KMS-11 (cell line): ENCODE results near the gene PTCRA.
"Not testable (repeated sequence)": the region's sequence is repeated elsewhere in the genome, so short reads cannot be mapped to it uniquely, and the experiment has no call there.

Experiments
- H2AFZ ChIP-seq: fragments of 200-600 bp; sonication (generic); 2 replicates; pipeline ENCODE4 v1.6.1; 2016; ENCODE audit warnings: antibody characterized with exemption, mixed run types, low read depth
- H3K27ac ChIP-seq: fragments of 200-600 bp; sonication (generic); 2 replicates; pipeline ENCODE4 v1.6.1; 2016; ENCODE audit warnings: mild to moderate bottlenecking, mixed run types
- H3K27me3 ChIP-seq: fragments of 200-600 bp; sonication (generic); 2 replicates; pipeline ENCODE4 v1.6.1; 2017; ENCODE audit warnings: mild to moderate bottlenecking, low read depth, mixed run types, moderate library complexity; ENCODE audit not compliant: insufficient read depth
- H3K36me3 ChIP-seq: fragments of 200-600 bp; sonication (generic); 2 replicates; pipeline ENCODE4 v1.6.1; 2017; ENCODE audit warnings: mild to moderate bottlenecking, mixed run types; ENCODE audit not compliant: insufficient read depth
- H3K4me1 ChIP-seq: fragments of 200-600 bp; sonication (generic); 2 replicates; pipeline ENCODE4 v1.6.1; 2016; ENCODE audit warnings: mild to moderate bottlenecking, low read depth, mixed run types; ENCODE audit not compliant: poor library complexity, severe bottlenecking
- H3K4me2 ChIP-seq: fragments of 200-600 bp; sonication (generic); 2 replicates; pipeline ENCODE4 v1.7.0; 2016; ENCODE audit warnings: mild to moderate bottlenecking, mixed run types
- H3K4me3 ChIP-seq: fragments of 200-600 bp; sonication (generic); IDR thresholded peaks from 2 replicates; pipeline ENCODE4 v1.6.1; 2017; ENCODE audit warnings: low read depth, low read length, mixed read lengths; ENCODE audit not compliant: insufficient read depth
- H3K79me2 ChIP-seq: fragments of 200-600 bp; sonication (generic); 2 replicates; pipeline ENCODE4 v1.6.1; 2016; ENCODE audit warnings: low read depth, mixed run types; ENCODE audit not compliant: insufficient read depth
- H3K9ac ChIP-seq: fragments of 200-600 bp; sonication (generic); 2 replicates; pipeline ENCODE4 v1.6.1; 2016; ENCODE audit warnings: mild to moderate bottlenecking, mixed run types
- H4K20me1 ChIP-seq: fragments of 200-600 bp; sonication (generic); 2 replicates; pipeline ENCODE4 v1.6.1; 2016; ENCODE audit warnings: mild to moderate bottlenecking, mixed run types; ENCODE audit not compliant: insufficient read depth
- TF ChIP-seq, protein P1 (sequence below): fragments of 200-600 bp; sonication (generic); conservative IDR thresholded peaks from 2 replicates; pipeline ENCODE4 v1.6.1; 2017; ENCODE audit warnings: low read depth, mild to moderate bottlenecking, antibody characterized with exemption, low read length, moderate library complexity, mixed read lengths

PTCRA gene

DNA sequence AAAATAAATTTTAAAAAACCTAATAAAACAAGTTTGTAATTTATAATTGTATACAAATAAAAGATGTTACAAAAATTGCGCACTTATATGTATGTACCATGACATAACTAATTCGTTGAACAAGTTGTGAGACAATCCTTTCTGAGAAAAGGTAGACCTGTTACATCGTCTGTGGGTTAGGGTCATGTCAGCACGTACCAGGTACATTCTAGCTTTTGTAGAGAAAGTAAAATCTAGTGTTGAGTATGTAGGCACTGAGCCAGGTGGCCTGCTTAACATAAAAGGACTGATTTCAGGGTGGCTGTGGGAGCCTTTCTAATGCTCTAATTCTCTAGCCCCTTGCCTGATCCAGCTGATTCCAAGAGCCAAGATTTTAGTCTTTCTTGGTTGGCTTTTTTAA lies 26.0 kb upstream of the PTCRA start:
- TF ChIP-seq, protein P1, sequence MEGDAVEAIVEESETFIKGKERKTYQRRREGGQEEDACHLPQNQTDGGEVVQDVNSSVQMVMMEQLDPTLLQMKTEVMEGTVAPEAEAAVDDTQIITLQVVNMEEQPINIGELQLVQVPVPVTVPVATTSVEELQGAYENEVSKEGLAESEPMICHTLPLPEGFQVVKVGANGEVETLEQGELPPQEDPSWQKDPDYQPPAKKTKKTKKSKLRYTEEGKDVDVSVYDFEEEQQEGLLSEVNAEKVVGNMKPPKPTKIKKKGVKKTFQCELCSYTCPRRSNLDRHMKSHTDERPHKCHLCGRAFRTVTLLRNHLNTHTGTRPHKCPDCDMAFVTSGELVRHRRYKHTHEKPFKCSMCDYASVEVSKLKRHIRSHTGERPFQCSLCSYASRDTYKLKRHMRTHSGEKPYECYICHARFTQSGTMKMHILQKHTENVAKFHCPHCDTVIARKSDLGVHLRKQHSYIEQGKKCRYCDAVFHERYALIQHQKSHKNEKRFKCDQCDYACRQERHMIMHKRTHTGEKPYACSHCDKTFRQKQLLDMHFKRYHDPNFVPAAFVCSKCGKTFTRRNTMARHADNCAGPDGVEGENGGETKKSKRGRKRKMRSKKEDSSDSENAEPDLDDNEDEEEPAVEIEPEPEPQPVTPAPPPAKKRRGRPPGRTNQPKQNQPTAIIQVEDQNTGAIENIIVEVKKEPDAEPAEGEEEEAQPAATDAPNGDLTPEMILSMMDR, result no peak
- Histone ChIP-seq H3K9ac (peak overlapping the region; percentile 83; the same call in 1 of the 2 replicates), H3K4me3 (no peak overlapping the region), H3K36me3 (peaks cover 8% of the 10 kb centered on the region; the same call in 1 of the 2 replicates), H4K20me1 (no peaks in the 10 kb centered on the region), H3K4me2 (peak overlapping the region; percentile 70), H3K4me1 (peaks cover 23% of the 10 kb centered on the region), H3K27me3 (no peaks in the 10 kb centered on the region), H2AFZ (no peak overlapping the region), H3K27ac (peak overlapping the region; percentile 89), H3K79me2 (no peaks in the 10 kb centered on the region)

DNA sequence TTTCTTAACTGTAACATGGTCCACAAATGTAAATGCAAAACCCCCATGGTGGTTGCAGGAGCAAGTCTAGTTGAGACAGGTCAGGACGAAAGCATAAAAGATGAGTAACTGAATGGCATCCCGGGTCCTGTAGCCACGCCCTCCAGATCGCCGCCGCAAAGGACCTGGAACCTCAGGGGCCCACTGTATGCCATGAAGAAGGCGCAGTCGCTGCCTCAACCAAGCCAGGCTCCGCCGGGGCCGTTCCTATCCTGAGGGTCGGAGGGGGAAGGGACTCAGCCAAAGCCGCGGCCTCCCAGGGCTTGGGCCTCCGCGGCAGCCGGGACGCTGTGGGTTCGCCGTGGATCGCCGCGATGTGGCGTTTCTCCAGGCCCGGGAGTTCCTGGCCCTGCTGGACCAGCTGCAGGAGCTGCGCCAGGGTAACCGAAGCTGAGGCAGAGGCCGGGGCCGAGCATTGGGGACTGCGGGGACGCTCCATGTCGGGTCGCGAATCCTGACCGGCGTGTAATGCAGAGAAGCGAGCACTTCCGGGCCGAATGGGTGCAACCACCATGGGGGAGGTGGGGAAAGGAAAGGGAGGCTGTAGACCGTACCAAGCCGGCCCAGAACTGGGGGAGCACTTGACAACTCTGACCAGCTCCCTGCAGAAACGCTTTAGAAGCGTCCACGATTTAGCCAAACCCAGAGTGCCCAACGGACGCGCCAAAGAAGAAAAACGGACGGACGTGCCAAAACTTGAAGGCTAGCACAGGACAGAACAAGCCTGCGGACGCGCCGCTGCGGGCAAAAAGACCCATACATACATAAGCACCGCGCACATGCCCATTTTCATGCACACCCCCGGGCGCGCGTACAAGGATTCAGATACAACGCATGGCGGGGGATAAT lies 25.3 kb upstream of the PTCRA start:
- Histone ChIP-seq H3K27me3 (no peaks in the 10 kb centered on the region), H3K79me2 (no peaks in the 10 kb centered on the region), H3K27ac (peak overlapping the region; percentile 89), H4K20me1 (no peaks in the 10 kb centered on the region), H3K4me2 (peak overlapping the region; percentile 77), H3K4me1 (peaks cover 23% of the 10 kb centered on the region), H2AFZ (peak overlapping the region; percentile 98), H3K36me3 (0 out of 2 replicates have a peak, but pooled peaks cover 3% of the 10 kb centered on the region), H3K4me3 (no peak overlapping the region), H3K9ac (peak overlapping the region; percentile 83)
- TF ChIP-seq, protein P1, result no peak

- Histone ChIP-seq H3K4me1 (peaks cover 23% of the 10 kb centered on the region), H3K4me2 (peak overlapping the region; percentile 77), H3K27me3 (no peaks in the 10 kb centered on the region), H4K20me1 (no peaks in the 10 kb centered on the region), H3K27ac (peak overlapping the region; percentile 89), H3K79me2 (no peaks in the 10 kb centered on the region), H2AFZ (peak overlapping the region; percentile 98), H3K9ac (peak overlapping the region; percentile 83), H3K4me3 (no peak overlapping the region), H3K36me3 (no peaks in the 10 kb centered on the region)
- TF ChIP-seq, protein P1, result no peak
Measured at GRCh38 chr6:42891199-42891722, 24.6 kb upstream of the PTCRA start.

- H3K4me2 ChIP-seq, result not testable (repeated sequence)
Measured at GRCh38 chr6:42894041-42894828, 21.6 kb upstream of the PTCRA start.

More at GRCh38 chr6:42894041-42894828, 21.6 kb upstream of the PTCRA start:
- not testable (repeated sequence) for H4K20me1 ChIP-seq, H3K9ac ChIP-seq, H3K27me3 ChIP-seq, H2AFZ ChIP-seq, H3K36me3 ChIP-seq, H3K27ac ChIP-seq, H3K79me2 ChIP-seq, H3K4me3 ChIP-seq
- peaks cover 16% of the 10 kb centered on the region for H3K4me1 ChIP-seq
